ENCODE results near the gene PAPPA2.

- TF ChIP-seq CTCF (IDR thresholded peaks at IDR 0.05) (no peak), POLR2A (IDR thresholded peaks at IDR 0.05) (no peak), POLR2AphosphoS5 (IDR thresholded peaks at IDR 0.05) (no peak), EP300 (IDR thresholded peaks at IDR 0.05) (no peak)
These were observed 163.6 kb downstream of the PAPPA2 start for GRCh38 chr1:176626572-176627061.
